Measurements from ENCODE around the gene INVS. TPM values are rescaled to one million over a fixed set of nuclear protein-coding genes. Genes with fewer than 3 reads are reported as not detected.

Gene INVS
- total RNA-seq, 1 experiment from 2014 or later, result 15.6 TPM

- no peaks in the 10 kb centered on the region for H3K27me3 Mint-ChIP-seq (ENCODE audit: insufficient read depth, unreplicated experiment)
- H3K27ac Mint-ChIP-seq (ENCODE audit: unreplicated experiment), result no peak overlapping the region
- ChIA-PET POLR2A (no interaction called here), CTCF (no interaction called here)
- no TSS peak for BruUV-seq (replicated peaks)
- H3K27me3 ChIP-seq (replicated peaks; ENCODE audit: control insufficient read depth, insufficient read depth, low read length), result no peaks in the 10 kb centered on the region
- H3K4me1 Mint-ChIP-seq (ENCODE audit: low read depth, unreplicated experiment), result no peaks in the 10 kb centered on the region
- H3K4me3 ChIP-seq (ENCODE audit: low read depth, low read length), result no peak overlapping the region
- no peaks in the 10 kb centered on the region for H3K9me3 ChIP-seq
- no peak overlapping the region for H3K4me3 Mint-ChIP-seq (ENCODE audit: unreplicated experiment)
- H3K36me3 ChIP-seq (ENCODE audit: control insufficient read depth, insufficient read depth, low read length), result no peaks in the 10 kb centered on the region
- no peaks in the 10 kb centered on the region for H3K4me1 ChIP-seq
- no peaks in the 10 kb centered on the region for H3K36me3 Mint-ChIP-seq (ENCODE audit: insufficient read depth, unreplicated experiment)
- no peak for TF ChIP-seq CTCF (IDR thresholded peaks at IDR 0.05; ENCODE audit: insufficient read depth in 1 of 2, low read depth in 1 of 2, low read length in 1 of 2, severe bottlenecking in 1 of 2, unreplicated experiment in 1 of 2)
- H3K9me3 Mint-ChIP-seq (ENCODE audit: unreplicated experiment), result no peaks in the 10 kb centered on the region
- no peak for DNase-seq
- intact Hi-C loops (cut with micrococcal nuclease; ENCODE audit: unreplicated experiment), result no loop called here
Observed at GRCh38 chr9:100105861-100106260, 6.8 kb downstream of the INVS start.

GRCh38 chr9:100106616-100107015 lies 7.6 kb downstream of the INVS start:
- ChIA-PET CTCF (no interaction called here), POLR2A (no interaction called here)
- H3K9me3 ChIP-seq, result no peaks in the 10 kb centered on the region
- DNase-seq, result no peak
- no peaks in the 10 kb centered on the region for H3K36me3 Mint-ChIP-seq (ENCODE audit: insufficient read depth, unreplicated experiment)
- no peak for TF ChIP-seq CTCF (IDR thresholded peaks at IDR 0.05; ENCODE audit: insufficient read depth in 1 of 2, low read depth in 1 of 2, low read length in 1 of 2, severe bottlenecking in 1 of 2, unreplicated experiment in 1 of 2)
- intact Hi-C loops (cut with micrococcal nuclease; ENCODE audit: unreplicated experiment), result no loop called here
- H3K4me3 Mint-ChIP-seq (ENCODE audit: unreplicated experiment), result no peak overlapping the region
- no peaks in the 10 kb centered on the region for H3K27me3 ChIP-seq (replicated peaks; ENCODE audit: control insufficient read depth, insufficient read depth, low read length)
- no peak overlapping the region for H3K27ac Mint-ChIP-seq (ENCODE audit: unreplicated experiment)
- H3K4me1 ChIP-seq, result no peaks in the 10 kb centered on the region
- no TSS peak for BruUV-seq (replicated peaks)
- no peak overlapping the region for H3K4me3 ChIP-seq (ENCODE audit: low read depth, low read length)
- H3K36me3 ChIP-seq (ENCODE audit: control insufficient read depth, insufficient read depth, low read length), result no peaks in the 10 kb centered on the region
- H3K27me3 Mint-ChIP-seq (ENCODE audit: insufficient read depth, unreplicated experiment), result no peaks in the 10 kb centered on the region
- no peaks in the 10 kb centered on the region for H3K9me3 Mint-ChIP-seq (ENCODE audit: unreplicated experiment)
- no peaks in the 10 kb centered on the region for H3K4me1 Mint-ChIP-seq (ENCODE audit: low read depth, unreplicated experiment)

- Mint-ChIP-seq H3K36me3 (ENCODE audit: insufficient read depth, unreplicated experiment) (no peaks in the 10 kb centered on the region), H3K27ac (ENCODE audit: unreplicated experiment) (no peak overlapping the region), H3K4me1 (ENCODE audit: low read depth, unreplicated experiment) (no peaks in the 10 kb centered on the region), H3K27me3 (ENCODE audit: insufficient read depth, unreplicated experiment) (no peaks in the 10 kb centered on the region), H3K4me3 (ENCODE audit: unreplicated experiment) (no peak overlapping the region), H3K9me3 (ENCODE audit: unreplicated experiment) (no peaks in the 10 kb centered on the region)
- ChIA-PET CTCF (no interaction called here), POLR2A (no interaction called here)
- no peaks in the 10 kb centered on the region for H3K9me3 ChIP-seq
- no peaks in the 10 kb centered on the region for H3K4me1 ChIP-seq
- intact Hi-C loops (cut with micrococcal nuclease; ENCODE audit: unreplicated experiment), result no loop called here
- H3K27me3 ChIP-seq (replicated peaks; ENCODE audit: control insufficient read depth, insufficient read depth, low read length), result no peaks in the 10 kb centered on the region
- TF ChIP-seq CTCF (IDR thresholded peaks at IDR 0.05; ENCODE audit: insufficient read depth in 1 of 2, low read depth in 1 of 2, low read length in 1 of 2, severe bottlenecking in 1 of 2, unreplicated experiment in 1 of 2), result no peak
- H3K4me3 ChIP-seq (ENCODE audit: low read depth, low read length), result no peak overlapping the region
- DNase-seq, result no peak
- BruUV-seq (replicated peaks), result no TSS peak
- H3K36me3 ChIP-seq (ENCODE audit: control insufficient read depth, insufficient read depth, low read length), result no peaks in the 10 kb centered on the region
Observed at GRCh38 chr9:100108559-100108958, 9.5 kb downstream of the INVS start.

All from Caco-2 (cell line).